Fibroblast of lung (primary cell): ENCODE results near the gene LRP10.

Source experiments
- CTCF ChIP-seq, 2 donors: IDR thresholded peaks in 1 of 2; conservative IDR thresholded peaks in 1 of 2; 1 replicate in 1 of 2; 2 replicates in 1 of 2; pipeline ENCODE4 v1.5.1; 2011 to 2012; ENCODE audit warnings: low read length in 2 of 2, control low read depth in 1 of 2, inconsistent platforms in 1 of 2, low read depth in 1 of 2, mild to moderate bottlenecking in 1 of 2
- EZH2 ChIP-seq: IDR thresholded peaks from 2 replicates; pipeline ENCODE4 v1.5.1; 2012; ENCODE audit warnings: low read length, control low read depth, mild to moderate bottlenecking; ENCODE audit errors: missing control alignments

DNA sequence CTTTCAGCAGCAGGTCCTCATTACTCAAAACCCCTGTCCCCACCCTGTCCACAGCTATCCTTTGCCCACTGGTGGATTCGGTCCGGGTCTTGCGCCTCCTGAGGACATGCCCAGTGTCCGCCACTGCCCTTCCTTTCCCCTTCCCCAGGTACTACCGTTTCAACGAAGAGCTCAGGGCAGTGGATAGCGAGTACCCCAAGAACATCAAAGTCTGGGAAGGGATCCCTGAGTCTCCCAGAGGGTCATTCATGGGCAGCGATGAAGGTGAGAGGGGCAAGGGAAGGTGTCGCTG, 26.5 kb upstream of the LRP10 start:
- TF ChIP-seq CTCF (conservative IDR thresholded peaks at IDR 0.05 in 1 of 2, IDR thresholded peaks at IDR 0.05 in 1 of 2; ENCODE audit: low read depth in 1 of 2, low read length in 2 of 2): no peak
- TF ChIP-seq EZH2: no peak
